CD4-positive, alpha-beta T cell (primary cell): ENCODE results near the gene FNDC8. TPM values are rescaled to one million over a fixed set of nuclear protein-coding genes. Genes with fewer than 3 reads are reported as not detected.

ENCODE experiments used
- ATAC-seq: fragments of 200-7000 bp; cut with Tn5 transposase; one replicate; pipeline ENCODE4 v1.10.0; 2022; ENCODE audit warnings: mild to moderate bottlenecking; ENCODE audit not compliant: poor library complexity
- CTCF ChIA-PET: fragments of 350-600 bp; sonication (Branson Sonifier 250); formaldehyde crosslinking; loops from one replicate; lab custom pipeline; 2021; ENCODE audit warnings: antibody characterized with exemption, inconsistent platforms; lab: Charles Lee
- POLR2A ChIA-PET: fragments of 350-600 bp; sonication (Branson Sonifier 250); formaldehyde crosslinking; loops from one replicate; lab custom pipeline; 2021; ENCODE audit warnings: antibody characterized with exemption, inconsistent platforms; lab: Charles Lee
- DNase-seq, 14 experiments: peaks; one replicate each; pipeline ENCODE4 v3.0.0-alpha.2; 2013 to 2020; ENCODE audit warnings: mixed read lengths in 2 of 14
- H3K27ac ChIP-seq, 2 donors: one replicate each; pipeline versions ENCODE4 v1.5.1 to v1.7.0; 2013; ENCODE audit warnings: low read length in 2 of 2, low read depth in 1 of 2, mild to moderate bottlenecking in 1 of 2
- H3K27me3 ChIP-seq, 2 experiments: 1 replicate in 1 of 2; 2 replicates in 1 of 2; pipeline versions ENCODE4 v1.6.1 to v1.7.0; 2013; ENCODE audit warnings: low read length in 2 of 2, control low read depth in 1 of 2, mild to moderate bottlenecking in 1 of 2, moderate library complexity in 1 of 2; ENCODE audit not compliant: insufficient read depth in 2 of 2, control insufficient read depth in 1 of 2
- H3K36me3 ChIP-seq: one replicate; pipeline ENCODE4 v1.6.1; 2013; ENCODE audit warnings: low read length, control low read depth; ENCODE audit not compliant: insufficient read depth
- H3K4me1 ChIP-seq: one replicate; pipeline ENCODE4 v1.6.1; 2013; ENCODE audit warnings: low read length, control low read depth; ENCODE audit not compliant: insufficient read depth
- H3K4me3 ChIP-seq: one replicate; pipeline ENCODE4 v1.5.1; 2013; ENCODE audit warnings: mild to moderate bottlenecking, low read length, moderate library complexity
- H3K9me3 ChIP-seq, 2 experiments: 1 replicate in 1 of 2; 2 replicates in 1 of 2; pipeline versions ENCODE4 v1.6.1 to v1.7.0; 2013; ENCODE audit warnings: low read length in 2 of 2, mild to moderate bottlenecking in 2 of 2, control low read depth in 1 of 2, moderate library complexity in 1 of 2; ENCODE audit not compliant: control insufficient read depth in 1 of 2, insufficient read depth in 1 of 2
- H3K27ac Mint-ChIP-seq: one replicate; pipeline ENCODE4 v1.8.0; 2020; ENCODE audit warnings: mixed read lengths
- H3K27me3 Mint-ChIP-seq: one replicate; pipeline ENCODE4 v1.8.0; 2021; ENCODE audit warnings: mixed read lengths
- H3K36me3 Mint-ChIP-seq: one replicate; pipeline ENCODE4 v1.8.0; 2021; ENCODE audit warnings: low read depth, mixed read lengths
- H3K4me1 Mint-ChIP-seq: one replicate; pipeline ENCODE4 v1.8.0; 2021; ENCODE audit warnings: low read depth, mixed read lengths
- H3K4me3 Mint-ChIP-seq: one replicate; pipeline ENCODE4 v1.8.0; 2020; ENCODE audit warnings: mild to moderate bottlenecking, mixed read lengths
- H3K9me3 Mint-ChIP-seq: one replicate; pipeline ENCODE4 v1.8.0; 2020; ENCODE audit warnings: mixed read lengths
- intact Hi-C, 2 experiments: fragments of 100-400 bp; cut with DNase I in 1 of 2; cut with micrococcal nuclease in 1 of 2; formaldehyde crosslinking; loops; one replicate each; pipeline versions ENCODE4 v1.15.1 to v1.9.0; 2023 to 2025; cut with DNase I, micrococcal nuclease
- total RNA-seq, 174 experiments: library from RNA in 2 of 174; stranded (reverse) in 2 of 174; gene quantifications; one replicate each; pipeline ENCODE4 v1.2.3 and lab custom pipeline; 2021 to 2026
- TF ChIP-seq, protein P1 (sequence below): fragments of 200-600 bp; IDR thresholded peaks from one replicate; pipeline ENCODE4 v1.8.0; 2022; ENCODE audit warnings: antibody characterized with exemption, mild to moderate bottlenecking

Gene FNDC8
- total RNA-seq, 2 experiments from 2014 or later, result not detected

DNA sequence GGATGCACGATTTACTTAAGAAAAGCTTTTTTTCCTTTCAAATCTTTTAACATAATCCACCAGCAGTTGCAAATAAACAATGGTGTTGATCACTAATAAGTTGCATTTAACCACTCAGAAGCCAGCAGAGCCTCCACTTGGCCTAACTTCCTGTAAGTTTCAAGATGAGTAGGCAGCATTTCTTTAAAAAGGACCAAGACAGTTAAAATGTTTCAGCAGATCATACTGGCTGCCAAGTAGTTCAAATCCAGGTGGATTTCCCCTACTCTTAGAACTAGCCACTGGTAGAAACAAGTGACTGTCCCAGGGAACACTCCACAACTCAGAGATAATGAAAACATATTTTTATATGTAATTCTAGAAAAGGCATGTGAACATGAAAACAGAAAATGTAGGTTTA is 40.9 kb upstream of the FNDC8 start:
- peak overlapping the region; percentile 6 for H3K4me3 Mint-ChIP-seq
- ChIA-PET POLR2A (interaction anchor here (3.1 kb wide), 1 partner anchor 16 kb away, joined by 17 read pairs; the partner anchor contains the start of gene RFFL), CTCF (interaction anchor here (1.3 to 1.7 kb wide), 3 partner anchors 10 to 16 kb away, joined by 3 to 4 read pairs (median 4); no protein-coding TSS in a partner anchor)
- peak overlapping the region; percentile 1 for H3K27ac Mint-ChIP-seq
- H3K36me3 Mint-ChIP-seq, result no peaks in the 10 kb centered on the region
- no peak overlapping the region for H3K27ac ChIP-seq
- H3K4me1 ChIP-seq, result peaks cover 38% of the 10 kb centered on the region
- H3K9me3 ChIP-seq, result no peaks in the 10 kb centered on the region
- peak in 1 of 14 experiments; percentile 33 for DNase-seq
- TF ChIP-seq, protein P1, sequence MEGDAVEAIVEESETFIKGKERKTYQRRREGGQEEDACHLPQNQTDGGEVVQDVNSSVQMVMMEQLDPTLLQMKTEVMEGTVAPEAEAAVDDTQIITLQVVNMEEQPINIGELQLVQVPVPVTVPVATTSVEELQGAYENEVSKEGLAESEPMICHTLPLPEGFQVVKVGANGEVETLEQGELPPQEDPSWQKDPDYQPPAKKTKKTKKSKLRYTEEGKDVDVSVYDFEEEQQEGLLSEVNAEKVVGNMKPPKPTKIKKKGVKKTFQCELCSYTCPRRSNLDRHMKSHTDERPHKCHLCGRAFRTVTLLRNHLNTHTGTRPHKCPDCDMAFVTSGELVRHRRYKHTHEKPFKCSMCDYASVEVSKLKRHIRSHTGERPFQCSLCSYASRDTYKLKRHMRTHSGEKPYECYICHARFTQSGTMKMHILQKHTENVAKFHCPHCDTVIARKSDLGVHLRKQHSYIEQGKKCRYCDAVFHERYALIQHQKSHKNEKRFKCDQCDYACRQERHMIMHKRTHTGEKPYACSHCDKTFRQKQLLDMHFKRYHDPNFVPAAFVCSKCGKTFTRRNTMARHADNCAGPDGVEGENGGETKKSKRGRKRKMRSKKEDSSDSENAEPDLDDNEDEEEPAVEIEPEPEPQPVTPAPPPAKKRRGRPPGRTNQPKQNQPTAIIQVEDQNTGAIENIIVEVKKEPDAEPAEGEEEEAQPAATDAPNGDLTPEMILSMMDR, result no peak
- peaks cover 71% of the 10 kb centered on the region for H3K4me1 Mint-ChIP-seq
- ATAC-seq, result no peak
- intact Hi-C loops, result no loop called here
- H3K27me3 Mint-ChIP-seq, result no peaks in the 10 kb centered on the region
- H3K4me3 ChIP-seq, result no peak overlapping the region
- H3K9me3 Mint-ChIP-seq, result no peaks in the 10 kb centered on the region
- H3K27me3 ChIP-seq, result no peaks in the 10 kb centered on the region
- H3K36me3 ChIP-seq, result no peaks in the 10 kb centered on the region

DNA sequence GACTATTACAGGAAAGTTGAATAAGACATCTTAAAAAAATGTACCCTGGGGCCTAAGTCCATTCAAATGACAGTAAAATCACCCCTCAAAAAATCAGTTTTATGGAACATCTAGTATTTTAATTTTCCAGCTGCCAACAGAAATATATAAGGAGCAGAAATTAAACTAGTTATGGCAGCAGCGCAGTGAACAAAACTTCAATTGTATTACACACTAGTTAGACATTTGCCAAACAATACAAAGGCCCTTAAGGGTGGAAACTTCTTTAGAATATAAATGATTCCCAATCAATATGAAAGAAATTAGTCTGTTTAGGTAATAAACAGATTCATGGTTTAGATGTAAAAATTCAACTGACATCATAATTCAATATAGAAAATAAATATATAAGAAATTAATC is 39.8 kb upstream of the FNDC8 start:
- Histone ChIP-seq H3K4me3 (no peak overlapping the region), H3K27ac (peak overlapping the region in 1 of 2 donors; percentile 46), H3K27me3 (no peaks in the 10 kb centered on the region), H3K9me3 (no peaks in the 10 kb centered on the region), H3K4me1 (peaks cover 43% of the 10 kb centered on the region), H3K36me3 (no peaks in the 10 kb centered on the region)
- Mint-ChIP-seq H3K9me3 (no peaks in the 10 kb centered on the region), H3K36me3 (no peaks in the 10 kb centered on the region), H3K4me3 (no peak overlapping the region), H3K4me1 (peaks cover 78% of the 10 kb centered on the region), H3K27me3 (no peaks in the 10 kb centered on the region), H3K27ac (peak overlapping the region; percentile 79)
- ChIA-PET POLR2A (interaction anchor here (0.7 to 3.1 kb wide), 7 partner anchors 8 to 86 kb away, joined by 3 to 17 read pairs (median 5); partner anchors contain the start of genes RAD51D and RFFL), CTCF (interaction anchor here (1.2 to 1.8 kb wide), 2 partner anchors 9 to 18 kb away, joined by 3 to 9 read pairs; partner anchors contain the start of gene RFFL)
- intact Hi-C loops, result loop anchor here in 1 of 2 experiments (1.0 kb wide), 1 partner anchor 8 kb away; no protein-coding TSS in a partner anchor
- DNase-seq (no peak), ATAC-seq (no peak)
- TF ChIP-seq, protein P1, result no peak

DNA sequence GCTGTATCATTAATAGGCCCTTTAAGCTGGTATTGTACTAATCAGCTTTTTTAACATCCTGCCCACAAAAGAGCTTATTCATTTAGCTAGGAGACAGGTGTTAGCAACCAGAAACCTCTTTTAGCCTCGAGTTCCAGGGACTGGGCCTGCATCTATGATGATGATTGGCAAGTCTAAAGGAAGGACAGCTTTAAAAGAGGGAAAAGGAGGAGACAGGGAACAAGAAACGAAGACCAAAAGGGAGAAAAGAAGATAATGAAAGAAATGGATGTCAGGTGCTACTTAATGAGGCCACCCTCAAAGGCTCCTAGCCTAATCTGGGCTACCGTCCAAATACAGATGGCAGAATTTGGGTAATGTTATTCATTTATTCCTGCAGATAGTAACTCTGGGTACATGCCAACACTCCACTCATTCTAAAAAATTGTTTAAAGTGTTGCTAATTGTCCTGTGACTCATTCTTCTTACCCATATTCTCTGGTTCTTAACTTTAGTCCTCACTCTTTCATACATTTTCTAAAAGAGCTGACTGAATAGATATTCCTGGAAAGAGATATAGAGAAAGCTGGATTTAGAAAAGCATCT is 39.2 kb upstream of the FNDC8 start:
- CTCF ChIA-PET, result interaction anchor here (1.0 to 1.8 kb wide), 3 partner anchors 9 to 37 kb away, joined by 3 to 9 read pairs (median 4); partner anchors contain the start of gene RFFL
- H3K4me1 Mint-ChIP-seq, result peaks cover 78% of the 10 kb centered on the region
- no peaks in the 10 kb centered on the region for H3K36me3 Mint-ChIP-seq
- peak; percentile 60 for ATAC-seq
- Histone ChIP-seq H3K4me3 (no peak overlapping the region), H3K36me3 (no peaks in the 10 kb centered on the region), H3K27me3 (no peaks in the 10 kb centered on the region), H3K4me1 (peaks cover 46% of the 10 kb centered on the region), H3K27ac (peak overlapping the region; percentile 46 to 64), H3K9me3 (no peaks in the 10 kb centered on the region)
- peak overlapping the region; percentile 76 for H3K4me3 Mint-ChIP-seq
- no peaks in the 10 kb centered on the region for H3K27me3 Mint-ChIP-seq
- intact Hi-C loops, result loop anchor here in 1 of 2 experiments (1.0 kb wide), 1 partner anchor 9 kb away; no protein-coding TSS in a partner anchor
- POLR2A ChIA-PET, result interaction anchor here (0.7 to 3.1 kb wide), 10 partner anchors 8 to 102 kb away, joined by 3 to 17 read pairs (median 4); partner anchors contain the start of genes LIG3, RAD51D and RFFL
- peak overlapping the region; percentile 79 for H3K27ac Mint-ChIP-seq
- TF ChIP-seq, protein P1, result no peak
- H3K9me3 Mint-ChIP-seq, result no peaks in the 10 kb centered on the region
- peak in 3 of 14 experiments; percentile 14 to 65 (median 32) for DNase-seq
